ENCODE results near the gene TIMM44. TPM values are rescaled to one million over a fixed set of nuclear protein-coding genes. Genes with fewer than 3 reads are reported as not detected.

Gene TIMM44
- total RNA-seq, 1 donor from 2014 or later, result 43.7 TPM

- TF ChIP-seq EZH2phosphoT487 (IDR thresholded peaks at IDR 0.05), result no peak
- no peak for TF ChIP-seq EZH2 (IDR thresholded peaks at IDR 0.05)
- no peak for TF ChIP-seq CTCF (IDR thresholded peaks at IDR 0.05)
- H3K4me1 Mint-ChIP-seq, result no peaks in the 10 kb centered on the region
- H4K20me1 ChIP-seq (ENCODE audit: low read depth), result peaks cover 100% of the 10 kb centered on the region
- no peak overlapping the region for H3K4me3 Mint-ChIP-seq
- H2AFZ ChIP-seq (replicated peaks), result no peak overlapping the region
- H3K27me3 Mint-ChIP-seq (ENCODE audit: insufficient read depth, low read depth), result peaks cover 3% of the 10 kb centered on the region
- H3K36me3 Mint-ChIP-seq, result peaks cover 20% of the 10 kb centered on the region
- no peak overlapping the region for H3K27ac ChIP-seq
- no peak for DNase-seq (ENCODE audit: low spot score)
- H3K4me3 ChIP-seq, result no peak overlapping the region
- H3K4me2 ChIP-seq, result no peak overlapping the region
- H3K27ac Mint-ChIP-seq, result no peak overlapping the region
- no peaks in the 10 kb centered on the region for H3K9me3 Mint-ChIP-seq
- no peak overlapping the region for H3K9ac ChIP-seq
- no peaks in the 10 kb centered on the region for H3K36me3 ChIP-seq
- peaks cover 46% of the 10 kb centered on the region for H3K79me2 ChIP-seq (ENCODE audit: low read depth)
- H3F3A ChIP-seq (ENCODE audit: low read depth), result no peaks in the 10 kb centered on the region
- H3K4me1 ChIP-seq, result no peaks in the 10 kb centered on the region
- no peaks in the 10 kb centered on the region for H3K9me3 ChIP-seq (ENCODE audit: low read depth)
- no peaks in the 10 kb centered on the region for H3K27me3 ChIP-seq
These were observed 37.7 kb upstream of the TIMM44 start for GRCh38 chr19:7981199-7981598.

- H3K36me3 Mint-ChIP-seq, result peaks cover 16% of the 10 kb centered on the region
- H3K36me3 ChIP-seq, result no peaks in the 10 kb centered on the region
- no peak overlapping the region for H3K27ac Mint-ChIP-seq
- no peak overlapping the region for H3K4me2 ChIP-seq
- no peaks in the 10 kb centered on the region for H3K9me3 Mint-ChIP-seq
- H3K9ac ChIP-seq, result no peak overlapping the region
- no peaks in the 10 kb centered on the region for H3F3A ChIP-seq (ENCODE audit: low read depth)
- no peaks in the 10 kb centered on the region for H3K9me3 ChIP-seq (ENCODE audit: low read depth)
- H3K27me3 ChIP-seq, result no peaks in the 10 kb centered on the region
- no peaks in the 10 kb centered on the region for H3K4me1 ChIP-seq
- TF ChIP-seq CTCF (IDR thresholded peaks at IDR 0.05), result no peak
- TF ChIP-seq EZH2phosphoT487 (IDR thresholded peaks at IDR 0.05), result no peak
- TF ChIP-seq EZH2 (IDR thresholded peaks at IDR 0.05), result no peak
- no peak for DNase-seq (ENCODE audit: low spot score)
- H3K27me3 Mint-ChIP-seq (ENCODE audit: insufficient read depth, low read depth), result peaks cover 2% of the 10 kb centered on the region
- H3K79me2 ChIP-seq (ENCODE audit: low read depth), result peaks cover 41% of the 10 kb centered on the region
- no peak overlapping the region for H3K27ac ChIP-seq
- H2AFZ ChIP-seq (replicated peaks), result no peak overlapping the region
- H4K20me1 ChIP-seq (ENCODE audit: low read depth), result peaks cover 97% of the 10 kb centered on the region
- H3K4me3 ChIP-seq, result no peak overlapping the region
- H3K4me1 Mint-ChIP-seq, result no peaks in the 10 kb centered on the region
- no peak overlapping the region for H3K4me3 Mint-ChIP-seq
These were observed 37.2 kb upstream of the TIMM44 start for GRCh38 chr19:7980635-7981121.

- H3K4me3 ChIP-seq, result no peak overlapping the region
- Mint-ChIP-seq H3K4me3 (no peak overlapping the region), H3K27me3 (ENCODE audit: insufficient read depth, low read depth) (peaks cover 2% of the 10 kb centered on the region), H3K36me3 (peaks cover 16% of the 10 kb centered on the region), H3K27ac (no peak overlapping the region), H3K4me1 (no peaks in the 10 kb centered on the region), H3K9me3 (no peaks in the 10 kb centered on the region)
- H3K27me3 ChIP-seq, result no peaks in the 10 kb centered on the region
- no peaks in the 10 kb centered on the region for H3F3A ChIP-seq (ENCODE audit: low read depth)
- H3K36me3 ChIP-seq, result no peaks in the 10 kb centered on the region
- no peaks in the 10 kb centered on the region for H3K9me3 ChIP-seq (ENCODE audit: low read depth)
- no peak overlapping the region for H3K9ac ChIP-seq
- no peak overlapping the region for H3K4me2 ChIP-seq
- H3K27ac ChIP-seq, result no peak overlapping the region
- H4K20me1 ChIP-seq (ENCODE audit: low read depth), result peaks cover 96% of the 10 kb centered on the region
- DNase-seq (ENCODE audit: low spot score), result no peak
- TF ChIP-seq CTCF (IDR thresholded peaks at IDR 0.05) (no peak), EZH2 (IDR thresholded peaks at IDR 0.05) (no peak), EZH2phosphoT487 (IDR thresholded peaks at IDR 0.05) (no peak)
- H2AFZ ChIP-seq (replicated peaks), result no peak overlapping the region
- peaks cover 36% of the 10 kb centered on the region for H3K79me2 ChIP-seq (ENCODE audit: low read depth)
- H3K4me1 ChIP-seq, result no peaks in the 10 kb centered on the region
These were observed 36.7 kb upstream of the TIMM44 start for GRCh38 chr19:7980168-7980567.
